A549 treated with DMSO at 1 μM for 4 hours (cell line): ENCODE results near the gene BACH2. TPM values are rescaled to one million over a fixed set of nuclear protein-coding genes. Genes with fewer than 3 reads are reported as not detected.

Experiments
- total RNA-seq: library from RNA; stranded (reverse); fragments of 200-300 nt; extraction: Qiagen RNA extraction; gene quantifications from 5 replicates; pipeline ENCODE4 v1.2.3, GENCODE V29; 2022; ENCODE audit warnings: low read depth

Gene BACH2
- total RNA-seq = 0.30 to 0.50 TPM (median 0.42 TPM) in 5 replicates

GRCh38 chr6:90296341-90297114 lies at the start of gene BACH2:
Gene BACH2 (minus strand): TSS chr6:90296843. CDS start chr6:90008844, 287,999 bp downstream.

DNA sequence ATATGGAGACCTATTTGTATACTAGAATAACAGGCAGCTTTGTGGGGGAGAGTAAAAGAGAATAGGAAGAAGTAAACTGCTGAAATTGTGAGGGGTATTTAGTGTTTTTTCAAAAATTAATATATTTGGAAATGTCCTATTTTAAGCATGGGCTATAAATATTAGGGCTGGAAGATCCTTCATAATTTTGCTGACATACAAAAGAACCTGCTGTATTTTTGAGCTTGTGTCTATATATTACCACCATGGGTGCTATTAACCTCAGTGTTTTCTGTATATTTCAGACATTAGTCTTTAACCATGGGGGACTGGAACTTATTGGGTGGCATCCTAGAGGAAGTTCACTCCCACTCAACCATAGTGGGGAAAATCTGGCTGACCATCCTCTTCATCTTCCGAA lies 402.5 kb downstream of the BACH2 start, which contains the start of gene GJA10:
TSS of gene GJA10 (plus strand) at position 301 of the 400 bp plus-strand sequence. CDS start at position 301, 0 bp downstream.

